GM19455 (cell line): ENCODE data around the gene TAOK2.
"Not testable (repeated sequence)": the region's sequence is repeated elsewhere in the genome, so short reads cannot be mapped to it uniquely, and the experiment has no call there.

Source experiments
- ATAC-seq: cut with Tn5 transposase; IDR thresholded peaks from one replicate; pipeline ENCODE4 v1.9.1; 2021; ENCODE audit not compliant: unreplicated experiment

TAOK2 gene

DNA sequence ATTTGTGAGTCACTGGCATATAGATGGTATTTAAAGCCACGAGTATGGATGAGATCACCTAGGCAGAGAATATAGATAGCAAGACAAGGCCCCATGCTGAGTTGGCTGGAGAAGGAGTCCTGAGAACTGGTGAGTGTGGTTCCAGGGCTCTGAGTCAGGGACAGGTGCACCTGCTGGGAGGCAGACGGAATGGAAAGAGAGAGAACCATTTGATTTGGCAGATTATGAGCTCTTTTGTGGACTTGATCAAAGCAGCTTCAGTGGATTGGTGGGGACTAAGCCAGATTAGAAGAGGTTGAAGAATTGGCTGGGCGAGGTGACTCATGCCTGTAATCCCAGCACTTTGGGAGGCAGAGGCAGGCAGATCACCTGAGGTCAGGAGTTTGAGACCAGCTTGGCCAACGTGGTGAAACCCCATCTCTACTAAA lies 45.1 kb downstream of the TAOK2 start:
- ATAC-seq: no peak

GRCh38 chr16:30022887-30023286 lies 49.2 kb downstream of the TAOK2 start, which contains the start of gene C16orf92:
C16orf92 (plus strand) TSS chr16:30023198; CDS start chr16:30023341, 143 bp downstream.
- no peak for ATAC-seq

- ATAC-seq: no peak
Measured at GRCh38 chr16:30023586-30023985, 49.9 kb downstream of the TAOK2 start.

DNA sequence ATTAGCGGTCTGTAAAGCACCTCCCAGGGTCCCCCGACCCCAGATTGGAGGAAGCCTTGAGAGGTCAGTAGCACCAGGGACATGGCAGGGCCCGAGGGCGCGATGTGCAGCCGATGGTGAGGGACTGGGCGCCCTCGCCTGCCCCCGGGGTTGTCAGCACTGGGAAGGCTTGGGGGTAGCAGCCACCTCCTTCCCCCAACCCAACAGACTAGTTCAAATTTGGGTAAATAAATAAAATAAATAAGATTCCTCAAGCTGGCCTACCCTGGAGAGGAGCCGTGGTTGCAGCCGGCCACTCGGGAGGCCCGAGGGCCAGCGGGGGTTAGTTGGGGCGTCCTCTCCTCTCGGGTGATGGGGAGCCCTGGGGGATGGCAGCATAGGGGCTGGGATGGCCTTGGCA lies 50.8 kb downstream of the TAOK2 start:
- ATAC-seq: no peak

- no peak for ATAC-seq
Measured at GRCh38 chr16:30025156-30025555, 51.5 kb downstream of the TAOK2 start.

- no peak for ATAC-seq
Measured at GRCh38 chr16:30025574-30025973, 51.9 kb downstream of the TAOK2 start.

- no peak for ATAC-seq
Measured at GRCh38 chr16:30026449-30026848, 52.8 kb downstream of the TAOK2 start.

DNA sequence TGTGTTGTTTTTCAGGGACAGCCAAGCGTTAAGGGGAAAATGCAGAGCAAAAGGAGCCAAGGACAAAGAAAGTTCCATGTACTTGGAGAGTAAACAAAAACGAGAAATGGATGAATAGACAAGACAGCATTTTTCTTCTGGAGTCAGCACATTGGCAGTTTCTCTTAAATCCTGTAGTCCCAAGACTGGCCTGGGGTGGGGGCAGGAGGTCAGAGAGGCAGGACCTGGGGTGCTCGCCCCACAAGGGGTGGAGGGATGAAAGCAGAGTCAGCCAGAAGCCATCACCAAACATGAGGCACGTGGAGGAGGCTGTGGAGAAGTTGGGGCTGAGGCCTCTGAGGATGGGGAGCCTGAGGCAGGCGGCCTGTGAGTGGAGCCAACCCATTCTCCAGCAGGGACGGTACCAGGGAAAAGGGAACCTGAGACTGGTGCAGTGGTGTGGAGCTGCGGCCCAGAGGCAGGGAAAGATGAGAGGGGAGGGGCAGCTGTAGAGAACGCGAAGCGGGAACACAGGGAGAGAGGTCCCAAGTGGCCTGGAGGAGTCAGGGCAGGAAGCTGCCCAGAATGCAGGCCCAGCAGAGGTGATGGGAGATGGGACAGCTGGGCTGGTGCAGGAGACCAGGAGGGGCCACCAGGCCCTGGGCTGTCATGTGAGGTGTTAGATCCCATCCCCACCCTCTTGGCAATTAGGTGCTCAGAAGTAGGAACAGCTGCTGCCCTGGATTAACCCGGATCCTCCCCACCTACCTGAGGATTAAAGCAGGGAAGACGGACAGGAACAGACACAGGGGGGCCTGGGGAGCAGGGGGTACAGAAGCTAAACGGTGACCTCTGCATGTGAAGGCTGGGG lies 54.1 kb downstream of the TAOK2 start:
- ATAC-seq: no peak

DNA sequence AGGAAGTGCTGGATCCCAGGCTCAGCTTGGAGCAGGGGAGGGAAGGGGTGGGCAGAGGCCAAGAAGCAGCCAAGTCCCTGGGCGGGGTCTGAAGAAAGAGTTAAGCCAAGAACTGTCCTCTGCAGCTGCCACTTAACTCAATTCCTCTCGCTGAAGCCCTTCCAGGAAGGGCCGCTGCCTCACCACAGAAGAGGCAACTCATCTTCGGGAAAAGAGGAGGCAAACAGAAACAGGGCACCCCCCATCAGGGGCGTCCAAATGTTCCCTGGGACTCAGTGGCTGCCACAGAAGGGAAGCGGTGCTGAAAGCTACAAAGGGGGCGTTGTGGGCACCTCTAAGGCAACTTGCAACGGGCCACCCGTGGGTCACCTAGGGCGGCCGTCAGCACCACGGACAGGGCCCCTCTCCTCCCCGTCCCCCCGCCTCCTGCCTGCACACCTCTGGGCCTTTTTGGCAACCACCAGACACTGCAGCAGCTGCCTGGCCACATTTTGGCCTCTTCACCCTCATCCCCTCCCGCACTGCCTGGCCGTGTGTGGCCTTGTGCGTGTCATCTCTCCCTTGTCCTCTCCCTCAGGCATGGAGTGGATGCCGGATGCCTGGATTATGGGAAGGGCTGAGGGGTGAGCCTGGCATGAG lies 54.9 kb downstream of the TAOK2 start:
- ATAC-seq: no peak

- no peak for ATAC-seq
Measured at GRCh38 chr16:30030011-30030685, 56.5 kb downstream of the TAOK2 start.

GRCh38 chr16:30030841-30031413 lies 57.3 kb downstream of the TAOK2 start, which contains the start of gene TLCD3B:
TLCD3B (minus strand) TSS chr16:30031271; CDS start chr16:30030527, 744 bp downstream.
- no peak for ATAC-seq

GRCh38 chr16:30031477-30031918 lies 57.8 kb downstream of the TAOK2 start:
- ATAC-seq: no peak

DNA sequence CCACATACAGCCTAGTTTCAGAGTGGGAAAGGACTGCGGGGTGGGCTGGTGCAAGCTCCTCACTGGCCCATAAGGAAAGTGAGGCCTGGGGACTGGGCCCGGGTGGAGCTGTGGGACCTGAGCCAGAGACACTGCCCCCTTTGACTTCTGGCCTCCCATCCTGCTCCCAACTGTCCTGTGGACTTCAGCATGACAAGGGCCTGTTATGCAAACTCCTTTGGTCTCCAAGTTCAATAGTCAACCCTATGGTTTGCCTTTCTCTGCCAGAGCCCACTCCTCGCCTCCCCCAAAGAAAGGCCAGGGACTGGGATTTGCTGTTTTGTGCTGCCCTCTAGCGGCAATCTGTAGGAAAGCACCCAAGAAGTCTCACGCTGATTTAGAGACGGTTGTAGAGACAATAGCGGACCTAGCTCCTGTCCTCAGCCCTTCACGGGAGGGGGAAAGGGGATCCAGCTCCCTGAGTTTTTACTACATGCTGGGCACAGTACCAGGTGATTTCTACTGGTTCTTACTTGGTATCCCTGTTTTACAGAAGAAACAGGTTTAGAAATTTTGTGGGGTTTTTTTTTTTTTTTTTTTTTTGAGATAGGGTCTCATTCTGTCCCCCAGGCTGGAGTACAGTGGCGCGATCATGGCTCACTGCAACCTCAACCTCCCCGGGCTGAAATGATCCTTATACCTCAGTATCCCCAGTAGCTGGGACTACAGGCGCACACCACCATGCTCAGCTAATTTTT lies 58.6 kb downstream of the TAOK2 start:
- no peak for ATAC-seq

DNA sequence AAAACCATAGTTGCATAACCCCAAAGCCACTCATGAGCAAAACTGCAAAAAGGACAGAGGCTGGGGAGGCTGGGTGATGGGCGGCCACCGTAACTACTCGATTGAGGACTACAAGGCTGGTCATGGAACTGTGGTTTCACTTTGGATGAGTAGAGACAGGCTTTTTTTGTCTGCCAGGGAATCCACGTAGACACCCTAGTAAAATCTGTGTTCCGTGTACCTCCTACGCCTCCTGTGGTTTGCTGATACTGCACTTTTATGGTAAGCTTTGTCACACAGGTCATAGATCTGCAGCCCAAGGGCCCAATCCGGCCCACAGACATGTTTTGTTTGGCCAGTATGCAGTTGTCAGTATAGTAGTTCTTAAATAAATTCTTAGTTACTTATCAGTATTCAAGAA lies 59.6 kb downstream of the TAOK2 start:
- no peak for ATAC-seq

DNA sequence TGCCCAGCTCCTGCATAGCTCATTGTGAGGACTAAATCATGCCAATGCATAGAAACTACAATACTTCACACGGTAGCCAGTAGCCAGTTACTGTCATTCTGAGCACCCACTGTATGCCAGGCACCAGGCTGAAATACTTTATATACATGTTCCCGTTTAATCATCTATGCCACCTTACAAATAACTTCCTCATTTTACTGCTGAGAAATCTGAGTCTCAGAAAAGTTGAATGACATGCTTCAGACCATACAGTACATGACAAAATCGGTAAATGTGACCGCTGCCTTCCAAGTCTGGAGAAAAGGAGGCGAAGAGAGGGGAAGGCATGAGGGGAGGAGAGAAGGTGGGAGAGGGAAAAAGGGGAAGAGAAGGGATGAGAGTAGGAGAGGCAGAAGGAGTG lies 66.6 kb downstream of the TAOK2 start:
- ATAC-seq: no peak

DNA sequence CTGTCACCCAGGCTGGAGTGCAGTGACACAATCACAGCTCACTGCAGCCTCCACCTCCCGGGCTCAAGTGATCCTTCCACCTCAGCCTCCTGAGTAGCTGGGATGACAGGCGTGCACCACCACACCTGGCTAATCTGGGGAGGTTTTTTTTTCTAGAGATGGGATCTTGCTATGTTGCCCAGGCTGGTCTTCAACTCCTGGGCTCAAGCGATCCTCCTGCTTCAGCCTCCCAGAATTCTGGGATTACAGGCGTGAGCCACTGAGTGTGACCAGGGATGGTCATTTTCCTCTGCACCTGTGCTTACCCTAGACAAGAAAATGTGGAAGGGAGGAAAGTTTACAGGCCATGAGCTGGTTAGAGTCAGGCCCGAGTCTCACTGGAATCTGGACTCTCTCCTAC lies 67.0 kb downstream of the TAOK2 start:
- ATAC-seq: not testable (repeated sequence)

DNA sequence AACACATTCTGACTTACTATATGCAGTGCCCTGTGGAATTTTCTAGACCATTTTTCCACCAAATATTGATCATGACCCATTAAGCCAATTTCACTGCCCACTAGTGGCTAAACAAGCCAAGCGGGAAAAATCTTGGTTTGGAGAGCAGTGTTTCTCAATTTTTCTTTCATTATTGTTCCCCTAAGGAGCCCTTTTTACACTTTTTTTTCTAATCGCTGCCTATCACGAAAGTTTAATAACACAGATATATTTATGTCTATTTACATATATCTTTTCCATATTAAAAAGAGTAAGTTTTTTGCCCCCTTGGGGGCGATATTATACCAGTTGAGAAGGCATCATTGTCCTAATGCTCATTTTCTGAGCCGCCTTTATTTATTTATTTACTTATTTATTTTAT lies 68.2 kb downstream of the TAOK2 start:
- no peak for ATAC-seq
